Panc1 (cell line): ENCODE results near the gene NPB. TPM values are rescaled to one million over a fixed set of nuclear protein-coding genes. Genes with fewer than 3 reads are reported as not detected.

Experiments
- ATAC-seq: fragments of 200-7000 bp; cut with Tn5 transposase; 2 replicates; pipeline ENCODE4 v1.9.1; 2020; ENCODE audit warnings: mild to moderate bottlenecking, moderate library complexity
- BruUV-seq: library from RNA; stranded (reverse); fragments of 400-500 nt; replicated peaks from 2 replicates; lab custom pipeline; 2021; lab: Mats Ljungman, UMichigan
- CTCF ChIA-PET: fragments of 300-600 bp; sonication (Branson Sonifier 250); formaldehyde crosslinking; loops from one replicate; lab custom pipeline; 2022; ENCODE audit warnings: antibody characterized with exemption; lab: Charles Lee
- POLR2A ChIA-PET: fragments of 300-600 bp; sonication (Branson Sonifier 250); formaldehyde crosslinking; loops from one replicate; lab custom pipeline; 2022; ENCODE audit warnings: antibody characterized with exemption; lab: Charles Lee
- DNase-seq: peaks from one replicate; pipeline ENCODE4 v3.0.0-alpha.2; 2010; ENCODE audit warnings: low read depth, low spot score
- H3K27ac ChIP-seq: 2 replicates; pipeline ENCODE4 v1.5.1; 2011; ENCODE audit warnings: mild to moderate bottlenecking, low read length, inconsistent platforms
- H3K27me3 ChIP-seq: fragments of 200-500 bp; sonication (Bioruptor generic); 2 replicates; pipeline ENCODE4 v1.6.0; 2014; ENCODE audit warnings: low read length, inconsistent platforms; ENCODE audit not compliant: control insufficient read depth, insufficient read depth
- H3K36me3 ChIP-seq: fragments of 200-500 bp; sonication (Bioruptor generic); 2 replicates; pipeline ENCODE4 v1.5.1; 2014; ENCODE audit warnings: inconsistent platforms, mild to moderate bottlenecking, low read length, moderate library complexity; ENCODE audit not compliant: control insufficient read depth, insufficient read depth
- H3K4me1 ChIP-seq: 2 replicates; pipeline ENCODE4 v1.5.1; 2011; ENCODE audit warnings: inconsistent platforms, mild to moderate bottlenecking, low read length, moderate library complexity; ENCODE audit not compliant: control insufficient read depth, insufficient read depth
- H3K4me3 ChIP-seq, 2 experiments: 2 replicates each; pipeline ENCODE4 v1.5.1; 2011 to 2012; ENCODE audit warnings: low read depth in 2 of 2, low read length in 2 of 2, mild to moderate bottlenecking in 2 of 2, inconsistent platforms in 1 of 2, moderate library complexity in 1 of 2
- H3K9me3 ChIP-seq: fragments of 200-500 bp; sonication (Bioruptor generic); 2 replicates; pipeline ENCODE4 v1.5.1; 2014; ENCODE audit warnings: low read depth, mild to moderate bottlenecking, inconsistent platforms, low read length, moderate library complexity; ENCODE audit not compliant: control insufficient read depth, insufficient read depth
- CTCF ChIP-seq: fragments of 450-650 bp; IDR thresholded peaks from 2 replicates; pipeline ENCODE4 v1.5.1; 2017; ENCODE audit warnings: mild to moderate bottlenecking
- POLR2AphosphoS5 ChIP-seq: IDR thresholded peaks from 2 replicates; pipeline ENCODE4 v1.6.1; 2012; ENCODE audit warnings: mild to moderate bottlenecking, low read depth, low read length, moderate library complexity
- REST ChIP-seq, 2 experiments: IDR thresholded peaks; 2 replicates each; pipeline ENCODE4 v1.6.1; 2011 to 2012; ENCODE audit warnings: low read depth in 2 of 2, control low read depth in 1 of 2, low read length in 1 of 2, mild to moderate bottlenecking in 1 of 2, moderate library complexity in 1 of 2; ENCODE audit not compliant: insufficient read depth in 1 of 2
- SIN3A ChIP-seq: IDR thresholded peaks from 2 replicates; pipeline ENCODE4 v1.6.1; 2012; ENCODE audit warnings: low read depth, mild to moderate bottlenecking, low read length, moderate library complexity, borderline replicate concordance; ENCODE audit not compliant: insufficient read depth
- TCF7L2 ChIP-seq: IDR thresholded peaks from 2 replicates; pipeline ENCODE4 v1.6.1; 2011; ENCODE audit warnings: mild to moderate bottlenecking, low read depth, low read length, inconsistent platforms
- in situ Hi-C: cut with HindIII; loops from 2 replicates; pipeline ENCODE4 v1.10.0; 2016; ENCODE audit warnings: low sequenced_read_pairs, low pct_unique_long_range_greater_than_20kb
- intact Hi-C: fragments of 100-400 bp; cut with micrococcal nuclease; formaldehyde crosslinking; loops from one replicate; pipeline ENCODE4 v1.10.0; 2022; ENCODE audit not compliant: unreplicated experiment
- total RNA-seq: library from RNA; stranded (reverse); gene quantifications from one replicate; pipeline ENCODE4 v1.2.1, GENCODE V29; 2021; ENCODE audit not compliant: unreplicated experiment

The NPB gene
- total RNA-seq, 1 experiment from 2014 or later = 3.9 TPM

- no TSS peak for BruUV-seq
- ATAC-seq (no peak), DNase-seq (no peak)
- in situ Hi-C loops = no loop called here
- Histone ChIP-seq H3K27ac (no peak overlapping the region), H3K4me1 (peaks cover 8% of the 10 kb centered on the region; the same call in 1 of the 2 replicates), H3K9me3 (no peaks in the 10 kb centered on the region), H3K36me3 (peaks cover 3% of the 10 kb centered on the region; the same call in 1 of the 2 replicates), H3K4me3 (no peak overlapping the region), H3K27me3 (no peaks in the 10 kb centered on the region)
- ChIA-PET POLR2A (interaction anchor here (0.6 kb wide), 1 partner anchor 387 kb away, joined by 3 read pairs; no protein-coding TSS in a partner anchor), CTCF (no interaction called here)
- intact Hi-C loops = no loop called here
- no peak for TF ChIP-seq TCF7L2
- no peak for TF ChIP-seq REST (IDR thresholded peaks at IDR 0.05; ENCODE audit: insufficient read depth in 1 of 2, low read depth in 2 of 2, low read length in 1 of 2)
- no peak for TF ChIP-seq SIN3A
- TF ChIP-seq POLR2AphosphoS5 = no peak
- no peak for TF ChIP-seq CTCF
Observed at GRCh38 chr17:81939218-81939617, 37.2 kb downstream of the NPB start.

GRCh38 chr17:81939881-81940385, 37.9 kb downstream of the NPB start:
- DNase-seq (no peak), ATAC-seq (no peak)
- no peak for TF ChIP-seq POLR2AphosphoS5
- no peak for TF ChIP-seq CTCF
- no peak for TF ChIP-seq SIN3A
- no peak for TF ChIP-seq REST (IDR thresholded peaks at IDR 0.05; ENCODE audit: insufficient read depth in 1 of 2, low read depth in 2 of 2, low read length in 1 of 2)
- TF ChIP-seq TCF7L2 = no peak
- BruUV-seq = no TSS peak
- in situ Hi-C loops (no loop called here), intact Hi-C loops (no loop called here)
- no peak overlapping the region for H3K27ac ChIP-seq
- no peak overlapping the region for H3K4me3 ChIP-seq
- H3K27me3 ChIP-seq = no peaks in the 10 kb centered on the region
- ChIA-PET POLR2A (no interaction called here), CTCF (no interaction called here)
- peaks cover 3% of the 10 kb centered on the region; the same call in 1 of the 2 replicates for H3K36me3 ChIP-seq
- no peaks in the 10 kb centered on the region for H3K9me3 ChIP-seq
- peaks cover 8% of the 10 kb centered on the region; the same call in 1 of the 2 replicates for H3K4me1 ChIP-seq
